Peyer's patch (tissue), 4 donors: ENCODE measurements around the gene ZNF273. TPM values are rescaled to one million over a fixed set of nuclear protein-coding genes. Genes with fewer than 3 reads are reported as not detected.

Source experiments
- DNase-seq, 3 donors: peaks; one replicate each; pipeline ENCODE4 v3.0.0-alpha.2; 2017 to 2019
- H3K27ac ChIP-seq, 4 donors: fragments of 200-600 bp; sonication (generic); one replicate each; pipeline ENCODE4 v1.5.1; 2016 to 2019
- H3K27me3 ChIP-seq, 2 donors: fragments of 200-600 bp; sonication (generic); one replicate each; pipeline ENCODE4 v1.5.1; 2019
- H3K36me3 ChIP-seq, 3 donors: fragments of 200-600 bp; sonication (generic); one replicate each; pipeline ENCODE4 v1.5.1; 2016 to 2019
- H3K4me1 ChIP-seq, 4 donors: fragments of 200-600 bp; sonication (generic); one replicate each; pipeline ENCODE4 v1.5.1; 2016 to 2019
- H3K4me3 ChIP-seq, 4 donors: fragments of 200-600 bp; sonication (generic); 1 replicate in 3 of 4; 2 replicates in 1 of 4; pipeline ENCODE4 v1.5.1; 2016 to 2019; ENCODE audit warnings: mild to moderate bottlenecking in 1 of 4
- H3K9me3 ChIP-seq, 4 donors: fragments of 200-600 bp; sonication (generic); one replicate each; pipeline ENCODE4 v1.5.1; 2016 to 2019; ENCODE audit warnings: mild to moderate bottlenecking in 1 of 4
- CTCF ChIP-seq, 6 experiments: fragments of 450-650 bp in 4 of 6; fragments of 200-600 bp in 2 of 6; sonication (generic) in 1 of 6; IDR thresholded peaks; one replicate each; pipeline ENCODE4 v1.5.1; 2017 to 2019; ENCODE audit warnings: antibody characterized with exemption in 6 of 6, mild to moderate bottlenecking in 3 of 6, moderate library complexity in 1 of 6
- POLR2A ChIP-seq, 2 donors: fragments of 450-650 bp; IDR thresholded peaks; one replicate each; pipeline ENCODE4 v1.5.1; 2017; ENCODE audit warnings: antibody characterized with exemption in 2 of 2, mild to moderate bottlenecking in 2 of 2, moderate library complexity in 2 of 2
- total RNA-seq, 4 donors: library from RNA; depleted of rRNA; stranded (reverse); fragments of >200 nt; gene quantifications; one replicate each; pipeline ENCODE4 v1.1.0, GENCODE V29; 2016

ZNF273 gene
- total RNA-seq, 4 donors from 2014 or later, result 1.6 to 9.1 (median 3.4) TPM

DNA sequence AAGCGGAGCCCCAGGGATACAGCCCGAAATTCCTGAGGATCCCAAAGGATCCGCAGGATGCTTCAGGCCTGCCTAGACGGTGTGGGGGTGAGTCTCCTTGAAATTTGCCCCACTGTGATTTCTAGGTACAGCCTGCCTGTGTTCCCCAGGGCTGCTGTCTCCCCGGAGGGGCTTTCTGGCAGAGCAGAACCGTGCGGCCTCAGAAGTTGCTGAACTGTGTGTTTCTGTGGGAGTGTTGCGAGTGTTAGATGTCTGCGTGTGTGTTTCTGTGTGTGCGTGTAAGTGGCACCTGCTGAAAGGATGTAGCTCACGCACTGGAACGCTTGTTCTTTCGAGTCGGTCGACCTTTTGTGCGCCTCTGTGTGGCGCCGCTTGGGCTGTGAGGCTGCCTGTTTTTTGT is 27.8 kb upstream of the ZNF273 start:
- no peaks in the 10 kb centered on the region for H3K4me1 ChIP-seq
- no peaks in the 10 kb centered on the region for H3K27me3 ChIP-seq
- no peak overlapping the region for H3K27ac ChIP-seq
- H3K9me3 ChIP-seq, result no peaks in the 10 kb centered on the region
- TF ChIP-seq CTCF (IDR thresholded peaks at IDR 0.05), result no peak
- no peak for TF ChIP-seq POLR2A (IDR thresholded peaks at IDR 0.05)
- DNase-seq, result peak in 1 of 3 donors; percentile 28
- no peak overlapping the region for H3K4me3 ChIP-seq
- H3K36me3 ChIP-seq, result no peaks in the 10 kb centered on the region

DNA sequence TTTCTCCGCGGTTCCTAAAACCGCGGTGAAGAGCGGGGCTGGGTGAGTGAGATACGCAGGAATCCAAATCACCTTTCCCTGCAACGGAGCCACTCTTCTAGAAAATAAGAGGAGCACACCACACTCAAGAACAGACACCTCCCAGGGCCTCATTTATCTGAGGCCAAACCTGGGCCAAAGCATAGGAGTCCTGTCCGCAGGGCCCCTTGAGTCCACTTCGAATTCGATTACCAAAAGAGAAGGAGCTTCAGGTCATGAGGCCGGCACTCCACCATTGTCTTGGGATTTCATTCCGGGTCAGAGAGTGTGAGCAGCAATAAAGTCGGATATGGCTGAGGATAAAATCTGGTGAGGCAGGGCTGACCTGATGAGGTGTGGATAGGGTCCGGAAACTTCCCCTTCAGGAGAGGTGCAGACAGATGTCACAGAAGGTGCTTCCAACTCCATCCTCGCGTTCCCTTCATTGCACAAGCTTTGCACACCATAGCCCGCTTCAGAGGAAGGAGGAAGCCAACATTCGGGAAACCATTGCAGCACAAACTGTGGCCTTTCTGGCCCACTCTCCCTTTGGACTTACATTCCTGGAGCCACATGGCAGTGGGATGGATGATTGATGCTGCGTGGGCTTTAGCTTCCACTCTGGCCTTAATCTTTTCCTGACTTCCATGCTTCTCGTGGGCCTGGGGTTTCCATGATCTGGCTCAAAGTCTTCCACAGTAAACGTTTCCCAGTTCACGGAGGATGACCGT is 27.2 kb upstream of the ZNF273 start:
- Histone ChIP-seq H3K27ac (no peak overlapping the region), H3K27me3 (no peaks in the 10 kb centered on the region), H3K36me3 (no peaks in the 10 kb centered on the region), H3K4me1 (no peaks in the 10 kb centered on the region), H3K9me3 (no peaks in the 10 kb centered on the region), H3K4me3 (no peak overlapping the region)
- no peak for TF ChIP-seq POLR2A (IDR thresholded peaks at IDR 0.05)
- TF ChIP-seq CTCF (IDR thresholded peaks at IDR 0.05), result no peak
- DNase-seq, result peak in 1 of 3 donors; percentile 21

DNA sequence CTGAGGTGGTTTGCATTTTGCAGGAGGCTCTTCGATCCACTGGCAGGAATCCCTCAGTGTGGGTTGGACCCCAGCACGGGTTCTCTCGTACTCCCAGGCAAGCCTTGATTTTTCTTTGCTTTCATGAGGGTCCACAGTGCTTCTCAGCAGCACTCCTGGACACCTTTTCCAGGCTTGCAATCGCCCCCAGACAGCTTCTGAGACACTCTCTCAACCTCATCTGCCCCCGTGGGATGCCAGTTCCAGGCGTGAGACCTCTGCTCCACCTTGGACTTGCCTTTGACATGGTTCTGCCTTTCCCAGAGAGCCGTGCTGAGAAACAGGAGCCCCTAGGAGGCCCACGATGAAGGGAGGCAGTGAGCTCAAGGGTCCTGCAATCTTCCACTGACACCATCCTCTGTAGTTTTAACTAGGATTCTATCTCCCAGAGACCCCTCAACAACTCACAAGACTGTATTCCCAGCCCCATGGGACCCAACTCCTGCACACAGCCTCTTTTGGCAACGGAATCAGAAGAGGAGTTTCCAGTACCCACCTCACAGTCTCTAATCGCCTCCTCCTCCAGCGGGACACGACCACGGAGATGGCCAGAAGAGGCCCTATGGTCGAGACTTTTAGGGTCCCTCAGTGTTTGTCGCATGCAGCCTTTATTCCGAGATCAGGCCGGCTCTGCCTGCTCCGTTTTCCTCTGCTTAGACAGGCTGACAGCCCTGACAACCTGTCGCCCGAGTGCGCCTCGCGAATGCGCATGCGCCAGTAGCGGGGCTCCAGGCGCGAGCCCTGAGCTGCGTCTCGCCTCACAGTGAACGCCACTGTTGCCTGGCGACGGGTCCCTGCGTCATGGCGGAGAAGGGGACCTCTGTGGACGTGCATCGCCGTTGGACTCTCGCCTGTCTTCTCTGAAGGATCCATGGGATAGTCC is 26.0 kb upstream of the ZNF273 start:
- H3K9me3 ChIP-seq, result no peaks in the 10 kb centered on the region
- no peak overlapping the region for H3K27ac ChIP-seq
- no peaks in the 10 kb centered on the region for H3K36me3 ChIP-seq
- H3K4me1 ChIP-seq, result no peaks in the 10 kb centered on the region
- peak overlapping the region in 2 of 4 donors; percentile 4 to 21 for H3K4me3 ChIP-seq
- peak in 1 of 3 donors; percentile 61 for DNase-seq
- H3K27me3 ChIP-seq, result no peaks in the 10 kb centered on the region
- TF ChIP-seq POLR2A (IDR thresholded peaks at IDR 0.05) (no peak), CTCF (IDR thresholded peaks at IDR 0.05) (no peak)

DNA sequence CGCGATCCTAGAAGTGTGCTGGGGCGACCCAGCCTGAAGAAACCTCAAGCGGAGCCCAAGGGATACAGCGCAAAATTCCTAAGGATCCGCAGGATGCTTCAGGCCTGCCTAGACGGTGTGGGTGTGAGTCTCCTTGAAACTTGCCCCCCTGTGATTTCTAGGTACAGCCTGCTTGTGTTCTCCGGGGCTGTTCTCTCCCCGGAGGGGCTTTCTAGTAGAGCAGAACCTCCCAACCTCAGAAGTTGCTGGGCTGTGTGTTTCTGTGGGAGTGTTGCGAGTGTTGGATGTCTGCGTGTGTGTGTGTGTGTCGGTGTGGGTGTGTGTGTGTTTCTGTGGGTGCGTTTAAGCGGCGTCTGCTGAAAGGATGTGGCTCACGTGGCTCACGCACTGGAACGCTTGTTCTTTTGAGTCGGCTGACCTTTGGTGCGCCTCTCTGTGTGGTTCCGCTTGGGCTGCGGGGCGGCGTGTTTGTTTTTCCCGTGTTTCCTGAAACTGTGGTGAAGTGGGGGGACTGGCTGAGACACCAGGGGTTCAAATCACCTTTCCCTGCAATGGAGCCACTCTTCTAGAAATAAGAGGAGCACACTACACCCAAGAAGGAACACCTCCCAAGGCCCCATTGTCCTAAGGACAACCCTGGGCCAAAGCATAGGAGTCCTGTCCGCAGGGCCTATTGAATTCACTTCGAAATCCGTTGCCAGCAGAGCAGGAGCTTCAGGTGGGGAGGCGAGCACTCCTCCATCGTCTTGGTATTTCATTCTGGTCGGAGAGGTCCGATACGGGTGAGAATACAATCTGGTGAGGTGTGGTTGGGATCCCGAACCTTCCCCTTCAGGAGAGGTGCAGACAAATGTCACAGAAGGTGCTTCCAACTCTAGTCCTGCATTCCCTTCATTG is 25.1 kb upstream of the ZNF273 start:
- Histone ChIP-seq H3K9me3 (no peaks in the 10 kb centered on the region), H3K36me3 (no peaks in the 10 kb centered on the region), H3K4me3 (peak overlapping the region in 1 of 4 donors; percentile 21), H3K27me3 (no peaks in the 10 kb centered on the region), H3K4me1 (no peaks in the 10 kb centered on the region), H3K27ac (no peak overlapping the region)
- TF ChIP-seq POLR2A (IDR thresholded peaks at IDR 0.05), result no peak
- no peak for TF ChIP-seq CTCF (IDR thresholded peaks at IDR 0.05)
- DNase-seq, result peak in 1 of 3 donors; percentile 45

DNA sequence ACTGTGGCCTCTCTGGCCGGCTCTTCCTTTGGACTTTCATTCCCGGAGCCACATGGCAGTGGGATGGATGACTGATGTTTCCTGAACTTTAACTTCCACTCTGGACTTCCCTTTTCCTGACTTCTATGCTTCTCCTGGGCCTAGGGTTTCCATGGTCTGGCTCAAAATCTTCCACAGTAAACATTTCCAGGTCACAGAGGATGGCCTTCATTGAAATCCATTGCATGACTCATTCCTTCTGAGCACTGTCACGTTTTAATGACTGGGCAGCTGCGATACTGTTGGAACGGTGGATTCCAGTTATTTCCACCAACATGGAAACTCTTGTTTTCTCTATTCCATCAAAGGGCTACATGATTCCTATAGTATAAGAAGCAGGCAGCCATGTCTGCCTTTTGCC is 24.4 kb upstream of the ZNF273 start:
- H3K27me3 ChIP-seq, result no peaks in the 10 kb centered on the region
- H3K9me3 ChIP-seq, result no peaks in the 10 kb centered on the region
- H3K4me3 ChIP-seq, result no peak overlapping the region
- no peak for DNase-seq
- H3K27ac ChIP-seq, result no peak overlapping the region
- TF ChIP-seq CTCF (IDR thresholded peaks at IDR 0.05), result no peak
- TF ChIP-seq POLR2A (IDR thresholded peaks at IDR 0.05), result no peak
- H3K4me1 ChIP-seq, result no peaks in the 10 kb centered on the region
- no peaks in the 10 kb centered on the region for H3K36me3 ChIP-seq
